ENCODE results near the gene SLC7A5.
"Not testable (repeated sequence)": the region's sequence is repeated elsewhere in the genome, so short reads cannot be mapped to it uniquely, and the experiment has no call there.

Gene SLC7A5

GRCh38 chr16:87822108-87822970 is 47.0 kb downstream of the SLC7A5 start:
- DNase-seq (ENCODE audit: low read depth): no peak

- no peak for DNase-seq (ENCODE audit: low read depth)
Measured at GRCh38 chr16:87821376-87822107, 47.8 kb downstream of the SLC7A5 start.

DNA sequence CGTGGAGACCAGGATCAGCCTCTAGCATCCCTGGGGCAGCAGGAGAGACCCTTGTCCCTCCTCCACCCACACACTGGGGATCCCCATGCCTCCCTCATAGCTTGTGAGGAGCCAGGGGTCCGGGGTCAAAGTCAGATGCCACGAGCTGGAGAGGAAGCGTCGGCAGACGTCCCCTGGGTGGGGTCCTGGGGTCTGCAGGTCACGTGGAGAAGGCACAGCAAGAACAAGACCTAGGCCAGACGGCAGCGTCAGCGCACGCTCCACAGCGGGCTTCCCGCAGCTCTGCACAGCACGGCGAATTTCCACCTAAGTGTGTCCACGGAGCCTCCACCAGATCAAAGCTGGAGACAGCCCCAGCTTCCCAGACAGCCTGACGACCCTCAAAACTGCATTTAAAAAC is 49.3 kb downstream of the SLC7A5 start:
- no peak for DNase-seq (ENCODE audit: low read depth)

DNA sequence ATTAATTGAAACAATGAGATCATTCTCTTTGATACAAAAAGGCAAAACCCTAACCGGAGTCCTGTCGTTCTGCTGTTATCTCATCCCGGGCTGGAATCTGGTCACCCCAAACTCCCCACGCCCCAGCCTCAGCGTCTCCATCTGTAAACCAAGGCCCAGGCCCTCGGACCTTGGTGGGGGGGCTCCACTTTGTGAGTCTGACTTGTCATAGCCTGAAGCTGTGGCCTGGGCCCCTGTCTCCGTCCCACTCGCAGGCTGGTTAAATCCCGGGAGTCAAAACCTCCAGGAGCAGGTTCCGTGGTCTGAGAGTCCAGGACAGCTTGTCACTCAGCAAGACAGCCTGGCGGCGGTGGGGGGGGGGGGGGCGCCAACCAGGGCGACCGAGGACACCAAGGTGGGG is 50.0 kb downstream of the SLC7A5 start:
- DNase-seq (ENCODE audit: low read depth): no peak

GRCh38 chr16:87818533-87819161 is 50.7 kb downstream of the SLC7A5 start:
- DNase-seq (ENCODE audit: low read depth): no peak

- no peak for DNase-seq (ENCODE audit: low read depth)
Measured at GRCh38 chr16:87817910-87818309, 51.4 kb downstream of the SLC7A5 start.

GRCh38 chr16:87817370-87817769 is 51.9 kb downstream of the SLC7A5 start:
- DNase-seq (ENCODE audit: low read depth): not testable (repeated sequence)

GRCh38 chr16:87816507-87817100 is 52.7 kb downstream of the SLC7A5 start:
- no peak for DNase-seq (ENCODE audit: low read depth)

GRCh38 chr16:87815567-87815966 is 53.7 kb downstream of the SLC7A5 start:
- no peak for DNase-seq (ENCODE audit: low read depth)

DNA sequence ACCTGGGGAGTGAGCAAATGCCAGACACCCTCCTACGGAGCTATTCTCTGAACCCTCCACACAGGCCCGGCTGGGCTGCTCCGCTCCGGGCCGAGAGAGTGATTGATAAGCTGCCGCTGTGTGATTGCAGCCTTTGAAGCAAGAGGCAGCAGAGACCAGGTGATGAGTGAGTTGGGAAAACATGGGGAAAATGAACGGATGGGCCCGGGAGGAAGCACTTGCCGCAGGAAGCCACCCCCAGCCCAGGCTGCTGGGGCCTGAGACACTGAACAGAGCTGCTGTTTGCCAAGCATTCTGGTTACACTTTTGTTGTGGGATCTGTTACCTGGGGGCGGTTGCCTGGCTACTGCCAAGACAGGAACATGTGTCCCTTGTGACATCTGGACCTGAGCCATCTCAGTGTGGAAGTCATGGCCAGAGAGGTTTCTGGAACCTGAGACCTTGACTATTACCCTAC is 57.1 kb downstream of the SLC7A5 start:
- no peak for DNase-seq (ENCODE audit: low read depth)

GRCh38 chr16:87811454-87811853 is 57.9 kb downstream of the SLC7A5 start:
- not testable (repeated sequence) for DNase-seq (ENCODE audit: low read depth)

GRCh38 chr16:87809150-87809902 is 60.0 kb downstream of the SLC7A5 start:
- no peak for DNase-seq (ENCODE audit: low read depth)

- DNase-seq (ENCODE audit: low read depth): no peak
Measured at GRCh38 chr16:87808108-87808507, 61.2 kb downstream of the SLC7A5 start.

- DNase-seq (ENCODE audit: low read depth): no peak
Measured at GRCh38 chr16:87806641-87807546, 62.4 kb downstream of the SLC7A5 start.

DNA sequence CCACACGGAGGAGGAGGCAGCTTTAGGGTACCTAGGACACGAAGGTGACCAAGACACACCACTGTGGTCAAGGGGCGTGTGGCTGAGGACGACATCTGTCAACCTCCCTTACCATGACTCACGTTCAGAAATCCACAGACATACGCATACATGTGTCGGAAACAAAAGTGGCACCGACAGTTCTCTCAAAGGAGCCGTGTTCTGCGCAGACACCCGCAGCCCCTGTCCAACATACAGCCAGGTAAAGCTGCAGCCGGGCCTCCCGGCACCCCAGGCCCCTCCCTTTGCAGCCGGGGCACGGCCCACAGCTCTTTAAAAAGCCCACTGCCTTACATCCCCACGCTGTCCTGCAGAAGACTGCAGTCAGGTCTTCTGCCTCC is 63.1 kb downstream of the SLC7A5 start:
- no peak for DNase-seq (ENCODE audit: low read depth)

GRCh38 chr16:87803385-87803784 is 65.9 kb downstream of the SLC7A5 start:
- DNase-seq (ENCODE audit: low read depth): no peak

DNA sequence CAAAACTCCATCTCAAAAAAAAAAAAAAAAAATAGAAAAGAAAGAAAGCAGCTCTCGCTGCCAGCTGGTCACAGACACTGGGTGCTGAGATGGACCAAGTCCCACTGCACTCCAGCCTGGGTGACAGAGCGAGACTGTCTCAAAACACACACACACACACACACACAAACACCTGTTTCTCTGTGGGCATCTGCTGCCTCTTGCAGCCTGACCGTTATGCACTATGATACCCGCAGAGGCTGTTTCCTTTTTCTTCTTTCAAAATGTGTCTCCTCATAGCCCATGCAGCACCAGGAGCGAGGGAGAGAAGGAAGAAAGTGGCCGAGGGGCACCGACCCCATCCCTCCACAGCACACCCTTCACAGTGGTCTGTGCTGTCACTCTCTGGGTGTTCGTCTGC is 66.6 kb downstream of the SLC7A5 start:
- no peak for DNase-seq (ENCODE audit: low read depth)

DNA sequence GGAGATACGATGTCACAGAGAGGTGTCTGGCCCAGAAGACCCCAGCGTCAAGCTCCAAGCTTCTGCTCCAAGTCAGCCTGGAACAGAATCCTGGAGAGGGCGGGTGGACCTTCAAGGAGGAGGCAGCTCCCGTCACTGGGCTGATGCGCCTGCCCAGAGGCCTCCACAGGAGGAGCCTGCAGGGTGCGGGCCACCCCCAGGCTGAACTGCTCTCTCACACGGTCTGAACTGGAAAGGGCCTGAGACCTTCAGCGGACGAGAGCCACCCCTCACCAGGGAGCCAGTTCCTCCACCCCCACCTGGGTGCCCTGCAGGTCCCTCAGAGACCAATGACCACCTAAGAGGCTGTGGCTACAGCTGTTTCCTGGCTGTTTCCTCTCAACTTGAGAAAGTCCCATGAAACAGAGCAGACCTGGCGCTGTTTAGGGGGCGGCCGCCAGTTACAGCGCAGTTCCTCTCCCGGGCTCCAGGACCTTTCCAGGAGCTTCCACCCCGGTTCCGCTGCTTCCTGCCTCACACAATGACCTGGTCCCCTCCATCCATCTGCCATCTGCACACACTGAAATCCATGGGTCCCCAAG is 67.5 kb downstream of the SLC7A5 start:
- DNase-seq (ENCODE audit: low read depth): no peak

GRCh38 chr16:87800497-87800896 is 68.8 kb downstream of the SLC7A5 start:
- no peak for DNase-seq (ENCODE audit: low read depth)

DNA sequence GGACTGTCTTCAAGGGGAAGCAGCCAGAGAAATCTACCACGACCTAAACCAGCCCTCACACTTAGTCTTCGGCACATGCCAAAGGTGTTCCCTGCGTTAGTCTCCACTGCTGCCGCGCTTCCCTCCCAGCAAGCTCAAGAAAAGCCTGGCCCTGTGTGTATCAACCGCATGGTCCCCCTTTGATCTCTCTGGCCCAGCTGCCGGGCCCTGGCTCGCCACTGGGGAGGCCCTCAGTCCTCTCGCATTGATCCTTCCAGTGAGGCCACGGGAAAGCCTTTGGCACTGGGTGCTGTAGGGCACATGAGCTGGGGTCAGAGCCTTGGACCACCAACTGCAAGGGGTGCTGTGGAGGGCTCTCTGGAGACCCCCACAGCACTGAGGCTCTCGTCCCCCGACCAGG is 74.0 kb downstream of the SLC7A5 start:
- no peak for DNase-seq (ENCODE audit: low read depth)
